ENCODE measurements around the gene METTL9.

DNA sequence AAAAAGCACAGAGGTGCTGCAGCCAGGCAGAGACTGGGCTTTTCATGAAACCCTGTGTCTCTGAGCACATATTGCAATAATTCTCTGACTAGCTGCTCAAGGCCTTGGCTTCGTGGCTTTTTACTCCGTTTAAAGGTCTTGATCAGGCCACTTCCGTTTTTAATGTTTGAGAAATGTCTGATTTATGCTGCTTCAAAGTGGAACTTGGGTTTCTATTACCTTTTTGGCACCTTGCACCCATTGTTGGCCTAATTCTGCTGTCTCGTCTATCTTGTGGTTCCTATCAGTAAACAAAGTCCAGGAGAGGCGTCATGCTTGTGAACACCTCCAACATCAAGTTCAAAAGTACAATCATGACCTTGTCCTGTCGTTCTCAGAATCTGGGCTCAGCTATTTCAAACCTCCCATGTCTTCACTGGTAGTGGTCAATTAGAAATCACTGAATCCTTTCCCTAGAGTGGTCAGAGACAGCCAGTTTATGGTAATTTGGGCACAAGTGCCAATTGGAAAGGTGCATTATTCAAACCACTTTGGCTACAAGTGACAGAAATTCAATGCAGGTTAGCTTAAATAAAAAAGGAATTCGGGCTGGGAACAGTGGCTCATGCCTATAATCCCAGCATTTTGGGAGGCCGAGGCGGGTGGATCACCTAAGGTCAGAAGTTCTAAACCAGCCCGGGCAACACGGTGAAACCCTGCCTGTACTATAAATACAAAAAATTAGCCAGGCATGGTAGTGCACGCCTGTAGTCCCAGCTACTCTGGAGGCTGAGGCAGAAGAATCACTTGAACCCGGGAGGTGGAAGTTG, 33.3 kb upstream of the METTL9 start:
- TF ChIP-seq, protein P1, sequence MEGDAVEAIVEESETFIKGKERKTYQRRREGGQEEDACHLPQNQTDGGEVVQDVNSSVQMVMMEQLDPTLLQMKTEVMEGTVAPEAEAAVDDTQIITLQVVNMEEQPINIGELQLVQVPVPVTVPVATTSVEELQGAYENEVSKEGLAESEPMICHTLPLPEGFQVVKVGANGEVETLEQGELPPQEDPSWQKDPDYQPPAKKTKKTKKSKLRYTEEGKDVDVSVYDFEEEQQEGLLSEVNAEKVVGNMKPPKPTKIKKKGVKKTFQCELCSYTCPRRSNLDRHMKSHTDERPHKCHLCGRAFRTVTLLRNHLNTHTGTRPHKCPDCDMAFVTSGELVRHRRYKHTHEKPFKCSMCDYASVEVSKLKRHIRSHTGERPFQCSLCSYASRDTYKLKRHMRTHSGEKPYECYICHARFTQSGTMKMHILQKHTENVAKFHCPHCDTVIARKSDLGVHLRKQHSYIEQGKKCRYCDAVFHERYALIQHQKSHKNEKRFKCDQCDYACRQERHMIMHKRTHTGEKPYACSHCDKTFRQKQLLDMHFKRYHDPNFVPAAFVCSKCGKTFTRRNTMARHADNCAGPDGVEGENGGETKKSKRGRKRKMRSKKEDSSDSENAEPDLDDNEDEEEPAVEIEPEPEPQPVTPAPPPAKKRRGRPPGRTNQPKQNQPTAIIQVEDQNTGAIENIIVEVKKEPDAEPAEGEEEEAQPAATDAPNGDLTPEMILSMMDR (conservative IDR thresholded peaks at IDR 0.05 in 1 of 2, IDR thresholded peaks at IDR 0.05 in 1 of 2; ENCODE audit: low read depth in 1 of 2, low read length in 2 of 2) = no peak
- TF ChIP-seq EZH2 (IDR thresholded peaks at IDR 0.05; ENCODE audit: low read length, missing control alignments) = peak; percentile 20

All from fibroblast of lung (primary cell).